Gastroesophageal sphincter (tissue), 4 donors: ENCODE measurements around the gene RRP7A. TPM values are rescaled to one million over a fixed set of nuclear protein-coding genes. Genes with fewer than 3 reads are reported as not detected.

ENCODE experiments used
- ATAC-seq: fragments of 150-250 bp; one replicate; pipeline ENCODE4 v1.9.1; 2016; ENCODE audit warnings: mild to moderate bottlenecking, moderate library complexity
- H3K27ac ChIP-seq, 4 donors: fragments of 200-600 bp; sonication (generic) in 3 of 4; 1 replicate in 3 of 4; 2 replicates in 1 of 4; pipeline ENCODE4 v1.5.1; 2016 to 2019
- H3K27me3 ChIP-seq: fragments of 200-600 bp; sonication (generic); one replicate; pipeline ENCODE4 v1.5.1; 2019
- H3K36me3 ChIP-seq, 2 donors: fragments of 200-600 bp; sonication (generic); one replicate each; pipeline ENCODE4 v1.5.1; 2019; ENCODE audit warnings: control low read depth in 1 of 2
- H3K4me1 ChIP-seq, 3 donors: fragments of 200-600 bp; sonication (generic); 1 replicate in 2 of 3; 2 replicates in 1 of 3; pipeline ENCODE4 v1.5.1; 2016 to 2019; ENCODE audit warnings: control low read depth in 2 of 3
- H3K4me3 ChIP-seq, 2 donors: fragments of 200-600 bp; sonication (generic); one replicate each; pipeline ENCODE4 v1.5.1; 2019; ENCODE audit warnings: mild to moderate bottlenecking in 1 of 2, moderate library complexity in 1 of 2
- H3K9me3 ChIP-seq, 3 donors: fragments of 200-600 bp; sonication (generic); one replicate each; pipeline ENCODE4 v1.5.1; 2017 to 2019; ENCODE audit warnings: control low read depth in 2 of 3
- POLR2AphosphoS5 ChIP-seq: sonication (generic); formaldehyde crosslinking; IDR thresholded peaks from one replicate; pipeline ENCODE4 v1.6.1; 2017; ENCODE audit warnings: antibody characterized with exemption
- WGBS, 2 donors: methylation state at CpG; one replicate each; pipeline ENCODE4 v1.1.5; 2018; ENCODE audit warnings: low coverage in 1 of 2; 5-methylcytosine and 5-hydroxymethylcytosine counted together
- small RNA-seq, 4 donors: library from RNA; depleted of rRNA; stranded (forward); fragments of <200 nt; gene quantifications; one replicate each; pipeline ENCODE3, GENCODE V24; 2016
- total RNA-seq, 4 donors: library from RNA; depleted of rRNA; stranded (reverse); fragments of >200 nt; gene quantifications; one replicate each; pipeline ENCODE4 v1.1.0, GENCODE V29; 2016

Gene RRP7A
- total RNA-seq, 4 donors from 2014 or later, result 21.3 to 36.9 (median 29.1) TPM

- Histone ChIP-seq H3K27ac (no peak overlapping the region), H3K4me1 (no peaks in the 10 kb centered on the region), H3K27me3 (peaks cover 64% of the 10 kb centered on the region), H3K4me3 (no peak overlapping the region), H3K36me3 (no peaks in the 10 kb centered on the region), H3K9me3 (no peaks in the 10 kb centered on the region)
- no peak for TF ChIP-seq POLR2AphosphoS5
- ATAC-seq, result no peak
- 48 to 53% methylated on average over 2 to 3 of the region's 3 CpGs for WGBS, 2 donors
Observed at GRCh38 chr22:42461511-42461910, 58.1 kb downstream of the RRP7A start.

Small RNAs within 50 kb of the gene (small RNA-seq; reads per million reads assigned to genes)
- gene RN7SKP80 (0 reads per million in 4 donors), gene RNU6-513P (0 reads per million in 4 donors)

Other genes with a start within 250 kb of the RRP7A start
- 10 to 100 TPM; 26.0 to 47.9 (median 41.8) TPM for gene TCF20, start 249.1 kb downstream of the RRP7A start, total RNA-seq
- gene NFAM1, start 87.4 kb downstream of the RRP7A start, total RNA-seq, result 1 to 10 TPM; 1.2 to 3.4 (median 2.7) TPM
- 1 to 10 TPM in 3 of 4 donors, under 1 TPM in 1; 0.94 to 7.7 (median 4.6) TPM for gene SERHL2, start 34.2 kb upstream of the RRP7A start, total RNA-seq
- gene POLDIP3, start 95.1 kb upstream of the RRP7A start, total RNA-seq, result 10 to 100 TPM; 30.6 to 50.7 (median 37.2) TPM
- gene ATP5MGL, start 120.8 kb upstream of the RRP7A start, total RNA-seq, result 1 to 10 TPM in 1 of 4 donors, not detected in 3; 1.8 TPM
- 100 to 1,000 TPM; 127 to 268 (median 155) TPM for gene CYB5R3, start 129.6 kb upstream of the RRP7A start, total RNA-seq
- gene A4GALT, start 201.1 kb upstream of the RRP7A start, total RNA-seq, result 10 to 100 TPM; 36.9 to 70.9 (median 55.3) TPM